Epithelial cell of proximal tubule (primary cell): ENCODE data around the gene SLC25A41. TPM values are rescaled to one million over a fixed set of nuclear protein-coding genes. Genes with fewer than 3 reads are reported as not detected.
"Not testable (repeated sequence)": the region's sequence is repeated elsewhere in the genome, so short reads cannot be mapped to it uniquely, and the experiment has no call there.

Experiments used
- DNase-seq: peaks from one replicate; pipeline ENCODE4 v3.0.0-alpha.2; 2011; ENCODE audit warnings: low read depth
- H3K4me3 ChIP-seq: 2 replicates; pipeline ENCODE4 v1.5.1; 2011; ENCODE audit warnings: low read depth, mild to moderate bottlenecking, low read length
- CTCF ChIP-seq: conservative IDR thresholded peaks from 2 replicates; pipeline ENCODE4 v1.5.1; 2012; ENCODE audit warnings: low read depth, mild to moderate bottlenecking, low read length
- total RNA-seq: library from RNA; depleted of rRNA; stranded (reverse); fragments of >200 nt; gene quantifications from 2 replicates; pipeline ENCODE4 v1.2.3, GENCODE V29; 2015

Gene SLC25A41
- total RNA-seq, 1 donor from 2014 or later = 0.23 TPM

GRCh38 chr19:6429419-6430221, 3.9 kb downstream of the SLC25A41 start:
- no peak for DNase-seq
- no peak overlapping the region for H3K4me3 ChIP-seq
- TF ChIP-seq CTCF = no peak

GRCh38 chr19:6428692-6429418, 4.7 kb downstream of the SLC25A41 start:
- not testable (repeated sequence) for H3K4me3 ChIP-seq, DNase-seq

- DNase-seq = no peak
- no peak overlapping the region for H3K4me3 ChIP-seq
- no peak for TF ChIP-seq CTCF
These were observed 6.4 kb downstream of the SLC25A41 start for GRCh38 chr19:6427131-6427530.

GRCh38 chr19:6425732-6426620, 7.6 kb downstream of the SLC25A41 start:
- no peak for TF ChIP-seq CTCF
- peak overlapping the region; percentile 31 for H3K4me3 ChIP-seq
- DNase-seq = no peak

GRCh38 chr19:6424939-6425731, 8.4 kb downstream of the SLC25A41 start:
- no peak for TF ChIP-seq CTCF
- H3K4me3 ChIP-seq = peak overlapping the region; percentile 31

GRCh38 chr19:6424195-6424938, 9.2 kb downstream of the SLC25A41 start, which contains the start of gene KHSRP:
Gene KHSRP (minus strand): TSS chr19:6424811. CDS start chr19:6424701, 110 bp downstream.
- H3K4me3 ChIP-seq = peak within 1 kb of the TSS; percentile 98
- no peak for DNase-seq
- no peak for TF ChIP-seq CTCF

More at GRCh38 chr19:6424939-6425731, 8.4 kb downstream of the SLC25A41 start:
- peak; percentile 100 for DNase-seq
